GM06990 (cell line): ENCODE data around the gene MMD2.
"Not testable (repeated sequence)": the region's sequence is repeated elsewhere in the genome, so short reads cannot be mapped to it uniquely, and the experiment has no call there.

Experiments used
- DNase-seq: peaks from one replicate; pipeline ENCODE4 v3.0.0-alpha.2; 2011; ENCODE audit not compliant: insufficient read length; ENCODE audit errors: extremely low read depth
- H3K27me3 ChIP-seq: replicated peaks from 2 replicates; pipeline ENCODE4 v1.6.0; 2011; ENCODE audit warnings: low read length; ENCODE audit not compliant: control insufficient read depth, insufficient read depth
- H3K36me3 ChIP-seq: 2 replicates; pipeline ENCODE4 v1.5.1; 2011; ENCODE audit warnings: low read length; ENCODE audit not compliant: control insufficient read depth, insufficient read depth
- H3K4me3 ChIP-seq: replicated peaks from 2 replicates; pipeline ENCODE4 v1.5.1; 2011; ENCODE audit warnings: low read depth, mild to moderate bottlenecking, control low read depth, low read length
- CTCF ChIP-seq: IDR thresholded peaks from 2 replicates; pipeline ENCODE4 v1.5.1; 2011; ENCODE audit warnings: low read length, control low read depth, mild to moderate bottlenecking, inconsistent platforms; ENCODE audit not compliant: insufficient read depth, poor library complexity, severe bottlenecking

The MMD2 gene

GRCh38 chr7:4973728-4974198 is 14.8 kb upstream of the MMD2 start:
- peak; percentile 93 for TF ChIP-seq CTCF
- Histone ChIP-seq H3K36me3 (no peaks in the 10 kb centered on the region; the same call in 1 of the 2 replicates), H3K27me3 (no peaks in the 10 kb centered on the region), H3K4me3 (peak overlapping the region; percentile 84)
- peak; percentile 92 for DNase-seq

- not testable (repeated sequence) for H3K27me3 ChIP-seq, H3K36me3 ChIP-seq, H3K4me3 ChIP-seq, DNase-seq
Observed at GRCh38 chr7:4972446-4972845, 13.5 kb upstream of the MMD2 start.

GRCh38 chr7:4965295-4966022 is 6.5 kb upstream of the MMD2 start:
- no peak overlapping the region for H3K4me3 ChIP-seq
- no peaks in the 10 kb centered on the region; the same call in 1 of the 2 replicates for H3K27me3 ChIP-seq
- no peaks in the 10 kb centered on the region for H3K36me3 ChIP-seq
- no peak for DNase-seq
- TF ChIP-seq CTCF: no peak

GRCh38 chr7:4964506-4964905 is 5.5 kb upstream of the MMD2 start:
- no peak for TF ChIP-seq CTCF
- DNase-seq: no peak
- H3K27me3 ChIP-seq: no peaks in the 10 kb centered on the region; the same call in 1 of the 2 replicates
- no peak overlapping the region for H3K4me3 ChIP-seq
- no peaks in the 10 kb centered on the region for H3K36me3 ChIP-seq

GRCh38 chr7:4962872-4963775 is 4.1 kb upstream of the MMD2 start:
- H3K27me3 ChIP-seq: no peaks in the 10 kb centered on the region; the same call in 1 of the 2 replicates
- no peak for TF ChIP-seq CTCF
- H3K4me3 ChIP-seq: no peak overlapping the region
- H3K36me3 ChIP-seq: no peaks in the 10 kb centered on the region
- no peak for DNase-seq

GRCh38 chr7:4960363-4960762 is 1.4 kb upstream of the MMD2 start:
- Histone ChIP-seq H3K27me3 (no peaks in the 10 kb centered on the region; the same call in none of the 2 replicates), H3K36me3 (no peaks in the 10 kb centered on the region), H3K4me3 (no peak overlapping the region)
- DNase-seq: no peak
- peak; percentile 22 for TF ChIP-seq CTCF
